ENCODE data around the gene BEST3.
"Not testable (repeated sequence)": the region's sequence is repeated elsewhere in the genome, so short reads cannot be mapped to it uniquely, and the experiment has no call there.

The BEST3 gene

DNA sequence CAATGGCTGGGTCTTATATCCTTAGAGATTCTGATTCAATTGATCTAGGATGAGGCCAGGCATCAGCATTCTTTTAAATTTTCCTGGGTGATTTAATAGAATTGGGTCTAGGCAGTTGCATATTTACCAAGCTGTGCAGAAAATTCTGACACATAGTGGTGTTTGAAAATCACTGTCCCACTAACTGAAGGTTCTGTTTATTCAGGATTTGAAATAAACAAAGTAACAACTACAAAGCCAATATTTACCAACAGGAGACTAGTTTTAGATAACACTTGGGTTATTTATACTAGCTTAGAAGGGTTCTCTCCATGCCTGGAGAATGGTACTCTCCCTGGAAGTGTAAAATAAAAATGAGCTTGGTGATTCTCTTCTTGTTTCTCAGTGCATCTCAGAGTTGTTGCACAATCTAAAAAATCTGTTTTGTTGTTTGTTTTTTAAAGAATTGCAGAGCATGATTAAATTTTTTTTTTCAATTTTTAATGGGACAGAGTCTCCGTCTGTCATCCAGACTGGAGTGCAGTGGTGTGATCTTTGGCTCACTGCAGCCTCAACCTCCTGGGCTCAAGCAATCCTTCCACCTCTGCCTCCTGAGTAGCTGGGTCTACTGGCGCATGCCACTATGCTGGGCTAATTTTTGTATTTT is 16.9 kb downstream of the BEST3 start:
- DNase-seq (ENCODE audit: low read depth in 1 of 2, low spot score in 1 of 2), result no peak
- no peak for TF ChIP-seq JUND (IDR thresholded peaks at IDR 0.05; ENCODE audit: low read depth)
- in situ Hi-C loops (cut with HindIII; ENCODE audit: low pct_unique_long_range_greater_than_20kb, low sequenced_read_pairs), result no loop called here

DNA sequence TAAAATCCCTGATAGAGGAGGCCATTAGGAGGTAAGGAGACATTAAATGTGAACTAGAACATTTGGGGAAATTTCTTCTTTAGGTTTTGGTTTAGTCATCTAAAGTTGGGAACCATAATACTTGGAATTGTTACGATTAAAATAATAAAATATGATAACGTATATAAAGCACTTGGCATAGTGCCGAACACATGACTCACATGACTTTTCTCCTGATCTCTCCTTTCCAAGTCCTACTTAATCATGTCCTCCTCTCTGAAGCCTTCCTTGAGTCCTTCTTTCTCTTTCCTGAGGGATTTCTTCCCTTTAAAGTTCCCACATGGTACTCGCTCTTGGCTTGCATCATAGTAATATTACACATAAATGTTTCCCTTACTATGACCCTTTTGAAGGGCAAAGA is 20.0 kb downstream of the BEST3 start:
- in situ Hi-C loops (cut with HindIII; ENCODE audit: low pct_unique_long_range_greater_than_20kb, low sequenced_read_pairs), result no loop called here
- TF ChIP-seq JUND (IDR thresholded peaks at IDR 0.05; ENCODE audit: low read depth), result no peak
- DNase-seq (ENCODE audit: low read depth in 1 of 2, low spot score in 1 of 2), result no peak

DNA sequence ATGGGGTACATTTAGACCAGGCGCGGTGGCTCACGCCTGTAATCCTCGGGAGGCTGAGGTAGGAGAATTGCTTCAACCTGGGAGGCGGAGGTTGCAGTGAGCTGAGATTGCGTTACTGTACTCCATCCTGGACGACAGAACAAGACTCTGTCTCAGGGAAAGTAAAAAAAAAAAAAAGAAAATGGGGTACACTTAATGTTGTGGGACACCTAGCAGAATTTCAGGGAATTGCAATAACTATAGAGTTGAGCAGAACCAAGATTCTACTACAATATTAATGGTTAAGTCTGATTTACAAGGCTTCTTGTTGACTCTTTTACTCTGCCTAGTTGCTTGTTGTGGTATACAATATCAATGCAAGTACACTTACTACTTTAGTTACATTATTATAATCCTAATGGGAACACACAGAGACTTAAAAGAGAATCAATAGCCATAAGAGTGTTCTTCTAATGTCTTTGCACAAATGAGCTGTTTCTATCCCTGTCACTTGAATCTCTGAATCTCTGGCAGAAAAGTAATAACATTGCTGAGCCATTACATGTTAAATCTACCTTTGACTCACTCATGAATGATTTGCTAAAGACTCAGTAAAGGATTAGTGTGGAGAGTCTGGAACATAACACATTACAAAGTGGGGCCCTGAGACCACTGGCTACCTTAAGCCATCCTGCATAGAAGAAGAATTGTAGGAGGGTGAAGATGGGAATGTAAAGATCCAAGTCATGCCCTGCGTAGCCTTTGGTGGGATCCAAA is 22.7 kb downstream of the BEST3 start:
- TF ChIP-seq JUND (IDR thresholded peaks at IDR 0.05; ENCODE audit: low read depth), result no peak
- DNase-seq (ENCODE audit: low read depth in 1 of 2, low spot score in 1 of 2), result no peak
- in situ Hi-C loops (cut with HindIII; ENCODE audit: low pct_unique_long_range_greater_than_20kb, low sequenced_read_pairs), result no loop called here

DNA sequence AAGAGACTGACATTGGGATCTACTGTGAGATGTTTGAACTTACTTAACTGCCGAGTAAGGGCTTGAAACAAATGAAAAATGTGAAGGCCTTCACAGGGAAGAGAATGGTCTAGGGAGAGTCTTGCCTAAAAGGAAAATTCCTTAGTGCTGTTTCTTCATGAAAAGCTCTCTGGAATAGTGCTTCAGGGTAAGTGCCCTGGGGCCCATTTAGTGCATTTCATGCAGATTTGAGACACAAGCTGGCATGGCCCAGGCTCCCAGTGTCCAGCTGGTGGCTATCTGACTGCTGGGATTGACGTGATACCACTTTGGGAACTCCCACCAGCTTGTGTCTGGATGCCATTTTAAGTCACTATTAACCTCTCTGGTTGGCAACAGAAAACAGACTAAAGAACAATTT is 26.9 kb downstream of the BEST3 start:
- no peak for TF ChIP-seq JUND (IDR thresholded peaks at IDR 0.05; ENCODE audit: low read depth)
- in situ Hi-C loops (cut with HindIII; ENCODE audit: low pct_unique_long_range_greater_than_20kb, low sequenced_read_pairs), result no loop called here
- no peak for DNase-seq (ENCODE audit: low read depth in 1 of 2, low spot score in 1 of 2)

DNA sequence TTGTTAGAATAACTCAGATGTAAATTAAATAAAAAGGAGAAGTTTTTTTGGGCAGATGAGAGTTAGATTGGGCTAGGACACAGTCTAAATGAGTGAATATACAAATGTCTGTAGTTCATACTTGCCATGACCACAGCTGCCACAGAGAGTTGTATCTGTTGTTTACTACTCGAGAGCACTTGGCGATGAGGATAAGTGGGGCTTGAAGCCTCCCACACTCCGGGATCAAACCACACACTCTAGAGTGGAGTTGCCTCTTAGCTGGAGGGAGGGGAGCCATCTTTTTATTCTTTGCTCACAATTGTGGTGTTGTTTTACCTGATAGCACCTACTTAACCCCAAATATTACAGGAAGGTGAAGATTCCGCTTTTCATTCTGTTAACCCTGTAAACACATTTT is 27.5 kb downstream of the BEST3 start:
- in situ Hi-C loops (cut with HindIII; ENCODE audit: low pct_unique_long_range_greater_than_20kb, low sequenced_read_pairs), result no loop called here
- no peak for DNase-seq (ENCODE audit: low read depth in 1 of 2, low spot score in 1 of 2)
- no peak for TF ChIP-seq JUND (IDR thresholded peaks at IDR 0.05; ENCODE audit: low read depth)

DNA sequence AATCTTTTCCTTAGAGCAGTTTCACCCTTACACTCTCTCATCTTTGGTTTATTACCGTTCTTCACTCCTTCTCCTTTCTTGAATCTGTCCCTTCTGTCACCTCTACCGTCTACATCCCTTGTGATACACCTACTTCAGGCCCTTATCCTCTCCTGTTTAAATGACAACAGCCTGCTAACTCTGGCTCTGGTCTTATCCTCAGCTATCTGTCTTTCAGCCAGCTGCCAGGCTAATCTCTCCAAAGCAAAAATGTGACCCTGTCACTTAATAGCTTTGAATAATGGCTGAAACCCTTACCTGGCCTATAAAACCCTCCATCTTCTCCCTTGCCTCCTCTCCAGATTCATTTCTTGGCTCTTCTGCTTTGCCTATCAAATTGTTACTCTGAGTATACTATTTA is 32.3 kb downstream of the BEST3 start:
- no peak for DNase-seq (ENCODE audit: low read depth in 1 of 2, low spot score in 1 of 2)
- no peak for TF ChIP-seq JUND (IDR thresholded peaks at IDR 0.05; ENCODE audit: low read depth)
- in situ Hi-C loops (cut with HindIII; ENCODE audit: low pct_unique_long_range_greater_than_20kb, low sequenced_read_pairs), result no loop called here

DNA sequence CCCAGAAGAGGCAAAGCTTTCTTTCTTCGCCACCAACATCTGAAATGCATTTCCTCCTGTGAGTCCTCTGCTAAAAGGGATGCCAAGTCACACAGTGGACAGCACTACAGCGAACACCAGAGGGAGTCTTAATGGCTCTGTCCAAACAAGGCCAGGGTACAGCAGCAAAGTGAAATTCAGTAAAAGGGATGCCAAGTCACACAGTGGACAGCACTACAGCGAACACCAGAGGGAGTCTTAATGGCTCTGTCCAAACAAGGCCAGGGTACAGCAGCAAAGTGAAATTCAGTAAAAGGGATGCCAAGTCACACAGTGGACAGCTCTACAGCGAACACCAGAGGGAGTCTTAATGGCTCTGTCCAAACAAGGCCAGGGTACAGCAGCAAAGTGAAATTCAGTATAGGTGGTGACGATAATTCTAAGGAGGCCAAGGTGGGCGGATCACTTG is 34.1 kb downstream of the BEST3 start:
- in situ Hi-C loops (cut with HindIII; ENCODE audit: low pct_unique_long_range_greater_than_20kb, low sequenced_read_pairs), result not testable (repeated sequence)
- peak in 1 of 2 experiments; percentile 86 for DNase-seq (ENCODE audit: low read depth in 1 of 2, low spot score in 1 of 2)

DNA sequence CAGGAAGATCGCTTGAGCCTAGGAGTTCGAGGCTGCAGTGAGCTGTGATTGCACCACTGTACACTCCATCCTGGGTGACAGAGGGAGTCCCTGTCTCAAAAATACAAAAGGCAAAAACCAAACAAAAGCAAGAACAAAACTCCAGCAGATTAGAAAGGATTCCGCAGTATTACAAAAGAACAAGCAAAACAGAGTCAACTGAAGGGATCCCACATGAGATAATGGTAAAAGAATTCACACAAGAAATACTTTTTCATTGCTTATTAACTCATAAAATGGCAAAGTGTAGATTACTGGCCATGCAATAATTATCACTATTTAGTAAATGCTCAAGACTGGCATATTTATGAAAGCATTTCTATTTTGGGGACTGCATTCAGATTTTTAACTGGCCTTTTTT is 35.4 kb downstream of the BEST3 start:
- in situ Hi-C loops (cut with HindIII; ENCODE audit: low pct_unique_long_range_greater_than_20kb, low sequenced_read_pairs), result no loop called here
- DNase-seq (ENCODE audit: low read depth in 1 of 2, low spot score in 1 of 2), result no peak
- TF ChIP-seq JUND (IDR thresholded peaks at IDR 0.05; ENCODE audit: low read depth), result no peak

DNA sequence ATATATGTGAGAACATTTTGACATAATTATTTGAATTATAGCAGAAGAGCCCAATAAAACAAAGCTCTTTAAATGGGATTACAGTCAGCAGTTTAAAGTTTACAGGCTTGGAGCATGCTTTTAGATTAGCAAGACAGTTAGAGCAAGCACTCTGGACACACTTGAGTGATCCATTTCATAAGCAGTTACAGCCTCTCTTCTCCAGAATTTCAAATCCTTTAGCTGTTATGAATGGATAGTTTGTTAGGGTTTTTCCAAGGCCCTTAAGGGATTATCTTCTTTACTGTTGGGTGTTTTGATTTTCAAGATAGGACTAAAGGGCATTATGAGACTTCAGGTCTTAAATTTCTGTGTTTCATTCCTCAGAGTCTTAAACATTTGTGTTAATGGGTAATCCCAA is 36.3 kb downstream of the BEST3 start:
- TF ChIP-seq JUND (IDR thresholded peaks at IDR 0.05; ENCODE audit: low read depth), result no peak
- no peak for DNase-seq (ENCODE audit: low read depth in 1 of 2, low spot score in 1 of 2)
- in situ Hi-C loops (cut with HindIII; ENCODE audit: low pct_unique_long_range_greater_than_20kb, low sequenced_read_pairs), result no loop called here

DNA sequence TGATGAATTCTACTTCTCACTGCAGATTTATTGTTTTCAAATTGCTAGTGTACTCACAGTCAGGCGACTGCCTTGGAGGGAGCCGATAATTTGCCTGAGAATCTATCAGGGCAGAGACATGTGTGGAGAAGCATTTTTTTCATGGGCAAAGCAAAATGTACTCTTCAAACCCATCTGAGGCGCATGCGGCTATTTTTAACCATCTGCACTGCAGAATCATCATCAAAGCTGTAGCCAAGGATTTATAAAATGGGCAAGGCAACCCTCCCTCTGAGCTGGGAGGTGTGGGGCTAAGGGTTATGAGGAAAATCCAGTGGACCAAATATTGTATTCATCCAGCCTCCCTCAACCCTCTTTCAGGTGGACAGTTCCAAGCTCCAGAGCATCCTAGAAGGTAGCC is 37.7 kb downstream of the BEST3 start:
- DNase-seq (ENCODE audit: low read depth in 1 of 2, low spot score in 1 of 2), result no peak
- no peak for TF ChIP-seq JUND (IDR thresholded peaks at IDR 0.05; ENCODE audit: low read depth)
- in situ Hi-C loops (cut with HindIII; ENCODE audit: low pct_unique_long_range_greater_than_20kb, low sequenced_read_pairs), result no loop called here

DNA sequence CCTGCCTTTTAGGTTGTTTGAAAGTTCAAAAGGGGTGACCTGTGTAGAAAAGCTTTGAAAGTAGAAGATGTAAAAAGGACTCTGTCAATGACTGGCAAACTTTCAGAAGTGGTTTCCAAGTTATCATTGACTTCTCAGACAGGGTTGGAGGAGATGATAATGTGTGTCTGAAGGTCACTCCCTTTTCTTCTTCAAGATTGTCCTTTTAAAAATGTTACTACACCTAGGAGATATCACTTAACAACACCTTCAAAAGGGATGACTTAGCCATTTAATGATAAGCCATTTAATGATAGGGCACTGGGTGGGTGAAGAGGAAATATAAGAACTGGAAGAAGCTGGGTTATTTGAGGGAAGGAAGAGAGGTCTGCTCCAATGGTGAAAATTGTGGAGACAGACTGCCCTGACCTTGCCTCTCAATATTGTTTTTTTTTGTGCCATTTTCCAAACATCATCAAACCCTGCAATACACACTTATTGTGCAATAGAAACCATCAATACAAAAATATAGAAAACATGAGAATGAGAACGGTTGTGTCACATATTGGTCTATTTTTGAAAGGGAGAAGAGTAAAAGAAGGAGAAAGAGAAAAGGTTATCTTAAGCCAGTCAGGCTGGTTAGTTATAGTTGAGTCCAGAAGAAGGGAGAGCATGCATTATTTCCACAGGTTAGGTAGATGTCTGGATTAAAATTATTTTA is 38.8 kb downstream of the BEST3 start:
- in situ Hi-C loops (cut with HindIII; ENCODE audit: low pct_unique_long_range_greater_than_20kb, low sequenced_read_pairs), result no loop called here
- TF ChIP-seq JUND (IDR thresholded peaks at IDR 0.05; ENCODE audit: low read depth), result no peak
- no peak for DNase-seq (ENCODE audit: low read depth in 1 of 2, low spot score in 1 of 2)

DNA sequence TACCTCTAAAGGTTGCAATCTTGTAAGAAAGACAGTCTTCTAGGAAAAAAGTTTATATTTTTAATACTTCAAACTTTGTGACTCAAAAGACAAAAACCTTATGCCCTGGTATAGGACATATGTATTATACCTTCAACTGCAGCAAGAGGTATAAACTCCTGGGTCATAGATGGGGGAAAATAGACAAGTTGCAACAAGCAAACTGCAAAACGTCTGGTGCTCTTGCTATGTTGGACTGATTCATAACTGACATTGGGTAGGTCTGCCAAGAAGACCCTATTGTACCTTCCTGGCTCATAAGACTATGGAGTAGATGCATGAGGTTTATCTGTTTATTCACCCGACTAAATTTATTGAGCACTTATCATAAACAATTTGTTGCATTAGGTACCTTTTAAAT is 40.9 kb downstream of the BEST3 start:
- in situ Hi-C loops (cut with HindIII; ENCODE audit: low pct_unique_long_range_greater_than_20kb, low sequenced_read_pairs), result no loop called here
- no peak for DNase-seq (ENCODE audit: low read depth in 1 of 2, low spot score in 1 of 2)
- TF ChIP-seq JUND (IDR thresholded peaks at IDR 0.05; ENCODE audit: low read depth), result no peak
